Gastrocnemius medialis (tissue), 4 donors: ENCODE measurements around the gene RAD21L1. TPM values are rescaled to one million over a fixed set of nuclear protein-coding genes. Genes with fewer than 3 reads are reported as not detected.

Source experiments
- ATAC-seq, 2 donors: fragments of 150-250 bp; one replicate each; pipeline ENCODE4 v1.9.1; 2016
- DNase-seq, 2 donors: peaks; one replicate each; pipeline ENCODE4 v3.0.0-alpha.2; 2019
- H3K27ac ChIP-seq, 4 donors: fragments of 200-600 bp; sonication (generic); 1 replicate in 1 of 4; 2 replicates in 3 of 4; pipeline ENCODE4 v1.5.1; 2016 to 2018; ENCODE audit warnings: mild to moderate bottlenecking in 2 of 4, moderate library complexity in 1 of 4
- H3K27me3 ChIP-seq, 3 donors: fragments of 200-600 bp; sonication (generic) in 2 of 3; 1 replicate in 1 of 3; 2 replicates in 2 of 3; pipeline versions ENCODE4 v1.5.1 to v1.6.0; 2016 to 2019; ENCODE audit warnings: mild to moderate bottlenecking in 1 of 3, moderate library complexity in 1 of 3
- H3K36me3 ChIP-seq, 2 donors: fragments of 200-600 bp; sonication (generic) in 1 of 2; one replicate each; pipeline ENCODE4 v1.5.1; 2017 to 2018
- H3K4me1 ChIP-seq, 2 donors: fragments of 200-600 bp; sonication (generic) in 1 of 2; one replicate each; pipeline ENCODE4 v1.5.1; 2016 to 2017; ENCODE audit warnings: mild to moderate bottlenecking in 2 of 2
- H3K4me3 ChIP-seq, 4 donors: fragments of 200-600 bp; sonication (generic) in 3 of 4; 1 replicate in 1 of 4; 2 replicates in 3 of 4; pipeline ENCODE4 v1.5.1; 2016 to 2019; ENCODE audit warnings: mild to moderate bottlenecking in 2 of 4
- H3K9me3 ChIP-seq, 3 donors: fragments of 200-600 bp; sonication (generic) in 2 of 3; 1 replicate in 1 of 3; 2 replicates in 2 of 3; pipeline ENCODE4 v1.5.1; 2016 to 2019
- POLR2A ChIP-seq, 2 donors: fragments of 450-650 bp; IDR thresholded peaks; one replicate each; pipeline ENCODE4 v1.6.1; 2017; ENCODE audit warnings: antibody characterized with exemption in 2 of 2, mild to moderate bottlenecking in 2 of 2, moderate library complexity in 2 of 2
- in situ Hi-C, 4 donors: fragments of 200-750 bp; cut with MboI; loops; one replicate each; pipeline versions ENCODE4 v1.15.0 to v1.8.0; 2017; ENCODE audit warnings: low sequenced_read_pairs in 4 of 4
- intact Hi-C: fragments of 100-400 bp; cut with DNase I; formaldehyde crosslinking; loops from one replicate; pipeline ENCODE4 v1.15.1; 2023; ENCODE audit warnings: low total_unique reads
- total RNA-seq, 4 donors: library from RNA; depleted of rRNA; stranded (reverse); fragments of >200 nt; gene quantifications; one replicate each; pipeline versions ENCODE4 v1.1.0 to v1.2.3, GENCODE V29; 2016
- TF ChIP-seq, protein P1 (sequence below), 5 experiments: fragments of 450-650 bp in 3 of 5; fragments of 200-600 bp in 2 of 5; sonication (generic) in 2 of 5; IDR thresholded peaks in 4 of 5; conservative IDR thresholded peaks in 1 of 5; 1 replicate in 4 of 5; 2 replicates in 1 of 5; pipeline ENCODE4 v1.5.1; 2016 to 2019; ENCODE audit warnings: antibody characterized with exemption in 5 of 5, mild to moderate bottlenecking in 3 of 5, moderate library complexity in 3 of 5

RAD21L1 gene
- total RNA-seq, 4 donors from 2014 or later: 0.18 TPM; not detected in 3

DNA sequence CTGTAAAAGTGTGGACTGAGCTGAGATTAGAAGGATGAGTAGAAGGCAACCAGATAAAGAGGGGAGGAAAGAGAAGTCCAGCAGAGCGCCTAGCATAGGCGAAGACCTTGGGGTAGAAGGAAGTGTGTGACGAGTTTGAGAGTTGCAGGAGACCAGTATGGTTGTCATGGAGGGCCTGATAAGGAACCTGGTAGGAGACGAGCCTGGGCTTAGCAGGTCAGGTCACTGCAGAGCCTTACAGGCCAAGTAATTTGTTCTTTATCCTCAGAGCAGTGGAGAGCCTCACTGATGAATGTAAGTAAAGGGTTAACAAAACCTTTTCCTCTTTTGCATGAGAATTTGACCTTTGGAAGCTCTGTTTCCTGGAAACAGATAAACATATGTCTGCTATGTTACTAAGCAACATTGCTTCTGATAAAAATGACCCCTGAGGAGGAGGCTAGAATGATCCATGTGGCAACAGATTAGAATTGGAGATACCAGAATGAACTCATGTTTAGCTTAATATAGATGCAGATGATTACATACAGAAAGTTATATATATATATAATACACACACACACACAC is 38.2 kb upstream of the RAD21L1 start:
- in situ Hi-C loops (no loop called here), intact Hi-C loops (no loop called here)
- H3K27ac ChIP-seq: peak overlapping the region in 3 of 4 donors; percentile 18 to 36 (median 24)

DNA sequence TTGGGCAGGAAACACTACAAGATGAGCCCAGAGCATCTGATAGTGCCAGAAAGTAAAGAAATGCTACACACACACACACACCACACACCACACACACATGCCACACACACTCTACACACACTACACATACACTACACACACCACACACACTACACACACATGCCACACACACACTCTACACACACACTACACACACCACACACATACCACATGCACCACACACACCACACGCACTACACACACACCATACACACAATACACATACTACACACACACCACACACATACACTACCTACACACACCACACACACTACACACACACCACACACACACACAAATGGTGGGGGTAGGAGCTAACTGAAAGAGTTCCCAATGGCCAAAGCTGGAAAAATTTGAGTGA is 37.5 kb upstream of the RAD21L1 start:
- ATAC-seq: no peak
- H3K4me1 ChIP-seq: no peaks in the 10 kb centered on the region
- peaks cover 11 to 20% (median 11%) of the 10 kb centered on the region in 3 donors for H3K27me3 ChIP-seq
- in situ Hi-C loops (no loop called here), intact Hi-C loops (no loop called here)
- no peaks in the 10 kb centered on the region for H3K9me3 ChIP-seq
- no peak for DNase-seq
- no peak overlapping the region for H3K4me3 ChIP-seq
- TF ChIP-seq, protein P1, sequence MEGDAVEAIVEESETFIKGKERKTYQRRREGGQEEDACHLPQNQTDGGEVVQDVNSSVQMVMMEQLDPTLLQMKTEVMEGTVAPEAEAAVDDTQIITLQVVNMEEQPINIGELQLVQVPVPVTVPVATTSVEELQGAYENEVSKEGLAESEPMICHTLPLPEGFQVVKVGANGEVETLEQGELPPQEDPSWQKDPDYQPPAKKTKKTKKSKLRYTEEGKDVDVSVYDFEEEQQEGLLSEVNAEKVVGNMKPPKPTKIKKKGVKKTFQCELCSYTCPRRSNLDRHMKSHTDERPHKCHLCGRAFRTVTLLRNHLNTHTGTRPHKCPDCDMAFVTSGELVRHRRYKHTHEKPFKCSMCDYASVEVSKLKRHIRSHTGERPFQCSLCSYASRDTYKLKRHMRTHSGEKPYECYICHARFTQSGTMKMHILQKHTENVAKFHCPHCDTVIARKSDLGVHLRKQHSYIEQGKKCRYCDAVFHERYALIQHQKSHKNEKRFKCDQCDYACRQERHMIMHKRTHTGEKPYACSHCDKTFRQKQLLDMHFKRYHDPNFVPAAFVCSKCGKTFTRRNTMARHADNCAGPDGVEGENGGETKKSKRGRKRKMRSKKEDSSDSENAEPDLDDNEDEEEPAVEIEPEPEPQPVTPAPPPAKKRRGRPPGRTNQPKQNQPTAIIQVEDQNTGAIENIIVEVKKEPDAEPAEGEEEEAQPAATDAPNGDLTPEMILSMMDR (IDR thresholded peaks at IDR 0.05 in 4 of 5, conservative IDR thresholded peaks at IDR 0.05 in 1 of 5): no peak
- no peak for TF ChIP-seq POLR2A (IDR thresholded peaks at IDR 0.05)
- H3K27ac ChIP-seq: no peak overlapping the region
- H3K36me3 ChIP-seq: no peaks in the 10 kb centered on the region

More for the DNA sequence above, 38.2 kb upstream of the RAD21L1 start:
- no peaks in the 10 kb centered on the region for H3K36me3 ChIP-seq
- peaks cover 11 to 20% (median 11%) of the 10 kb centered on the region in 3 donors for H3K27me3 ChIP-seq
- H3K4me1 ChIP-seq: no peaks in the 10 kb centered on the region
- no peak for TF ChIP-seq POLR2A (IDR thresholded peaks at IDR 0.05)
- TF ChIP-seq, protein P1 (IDR thresholded peaks at IDR 0.05 in 4 of 5, conservative IDR thresholded peaks at IDR 0.05 in 1 of 5): no peak
- ATAC-seq (no peak), DNase-seq (no peak)
- H3K9me3 ChIP-seq: no peaks in the 10 kb centered on the region
- no peak overlapping the region for H3K4me3 ChIP-seq

DNA sequence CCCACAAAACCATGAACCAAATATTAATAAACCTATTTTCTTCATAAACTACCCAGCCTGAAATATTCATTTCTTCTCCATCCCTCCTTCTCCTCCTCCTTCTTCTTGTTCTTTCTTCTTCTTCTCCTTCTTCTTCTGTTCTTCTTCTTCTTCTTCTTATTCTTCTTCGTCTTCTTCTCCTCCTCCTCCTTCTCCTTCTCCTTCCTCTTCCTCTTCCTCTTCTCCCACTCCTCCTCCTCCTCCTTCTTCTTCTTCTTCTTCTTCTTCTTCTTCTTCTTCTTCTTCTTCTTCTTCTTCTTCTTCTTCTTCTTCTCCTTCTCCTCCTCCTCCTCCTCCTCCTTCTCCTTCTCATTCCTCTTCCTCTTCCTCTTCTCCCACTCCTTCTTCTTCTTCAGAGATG is 36.0 kb upstream of the RAD21L1 start:
- intact Hi-C loops (no loop called here), in situ Hi-C loops (no loop called here)
- Histone ChIP-seq H3K9me3 (no peaks in the 10 kb centered on the region), H3K36me3 (no peaks in the 10 kb centered on the region), H3K4me3 (no peak overlapping the region), H3K27ac (no peak overlapping the region), H3K4me1 (no peaks in the 10 kb centered on the region), H3K27me3 (peaks cover 0 to 7% (median 3%) of the 10 kb centered on the region in 3 donors)
- no peak for TF ChIP-seq POLR2A (IDR thresholded peaks at IDR 0.05)
- TF ChIP-seq, protein P1 (IDR thresholded peaks at IDR 0.05 in 4 of 5, conservative IDR thresholded peaks at IDR 0.05 in 1 of 5): no peak
- ATAC-seq: no peak
- DNase-seq: no peak

DNA sequence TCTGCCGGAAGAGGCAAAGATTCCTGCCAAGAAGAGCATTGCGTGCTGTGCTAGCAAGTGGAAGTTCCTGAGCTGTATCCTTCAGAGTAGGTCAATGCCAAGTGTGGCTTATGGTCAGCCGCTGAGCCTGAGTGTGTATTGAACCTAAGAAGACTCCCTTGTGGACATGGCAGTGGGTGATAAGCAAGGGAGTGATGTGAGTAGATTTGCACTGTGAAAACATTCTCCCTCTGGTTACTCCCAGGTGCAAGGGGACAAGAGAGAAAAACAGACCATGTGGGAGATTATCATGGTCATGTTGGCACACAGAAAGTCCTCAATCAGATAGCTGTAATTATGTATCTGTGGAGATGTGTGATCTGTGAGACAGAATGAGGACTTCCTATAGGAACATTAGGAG is 35.0 kb upstream of the RAD21L1 start:
- Histone ChIP-seq H3K27me3 (peaks cover 0 to 3% (median 3%) of the 10 kb centered on the region in 3 donors), H3K4me3 (no peak overlapping the region), H3K9me3 (no peaks in the 10 kb centered on the region), H3K4me1 (no peaks in the 10 kb centered on the region), H3K27ac (no peak overlapping the region), H3K36me3 (no peaks in the 10 kb centered on the region)
- intact Hi-C loops (no loop called here), in situ Hi-C loops (no loop called here)
- ATAC-seq (no peak), DNase-seq (no peak)
- TF ChIP-seq, protein P1 (IDR thresholded peaks at IDR 0.05 in 4 of 5, conservative IDR thresholded peaks at IDR 0.05 in 1 of 5): no peak
- no peak for TF ChIP-seq POLR2A (IDR thresholded peaks at IDR 0.05)

DNA sequence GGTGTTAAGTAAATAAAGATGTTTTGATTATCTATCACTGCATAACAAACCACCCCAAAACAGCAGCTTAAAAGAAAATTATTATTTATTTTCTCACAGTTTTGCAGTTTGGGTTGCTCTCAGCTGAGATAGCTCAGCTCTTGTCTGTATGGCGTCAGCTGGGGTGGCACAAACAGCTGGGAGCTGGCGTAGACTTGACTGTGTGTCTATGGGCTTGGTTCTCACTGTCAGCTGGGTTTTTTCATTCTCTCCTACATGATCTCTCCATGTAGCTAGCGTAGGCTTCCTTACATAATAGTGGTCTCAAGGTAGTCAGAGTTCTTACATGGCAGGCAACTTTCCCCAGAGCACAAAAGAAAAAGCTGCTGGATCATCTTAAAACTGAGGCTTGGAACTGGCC is 34.5 kb upstream of the RAD21L1 start:
- Histone ChIP-seq H3K27me3 (no peaks in the 10 kb centered on the region), H3K36me3 (no peaks in the 10 kb centered on the region), H3K4me1 (no peaks in the 10 kb centered on the region), H3K27ac (no peak overlapping the region), H3K9me3 (no peaks in the 10 kb centered on the region), H3K4me3 (no peak overlapping the region)
- DNase-seq (no peak), ATAC-seq (no peak)
- no peak for TF ChIP-seq POLR2A (IDR thresholded peaks at IDR 0.05)
- TF ChIP-seq, protein P1 (IDR thresholded peaks at IDR 0.05 in 4 of 5, conservative IDR thresholded peaks at IDR 0.05 in 1 of 5): no peak
- in situ Hi-C loops: no loop called here
- intact Hi-C loops: no loop called here
